Thymus (tissue), 14 donors: Measurements from ENCODE around the gene PER2. TPM values are rescaled to one million over a fixed set of nuclear protein-coding genes. Genes with fewer than 3 reads are reported as not detected.
A peak's percentile ranks its signal among the peaks of the same experiment; 100 is the strongest.
"Not testable (repeated sequence)": the region's sequence is repeated elsewhere in the genome, so short reads cannot be mapped to it uniquely, and the experiment has no call there.

Source experiments
- DNase-seq, 9 donors: peaks; one replicate each; pipeline ENCODE4 v3.0.0-alpha.2; 2013; ENCODE audit warnings: low spot score in 9 of 9, low read depth in 6 of 9, missing footprints in 1 of 9
- H3K27ac ChIP-seq, 2 donors: one replicate each; pipeline ENCODE4 v1.5.1; 2013; ENCODE audit warnings: control low read depth in 1 of 2, low read depth in 1 of 2, low read length in 1 of 2, mild to moderate bottlenecking in 1 of 2, moderate library complexity in 1 of 2
- H3K27me3 ChIP-seq, 2 donors: one replicate each; pipeline ENCODE4 v1.5.1; 2013; ENCODE audit warnings: low read length in 1 of 2; ENCODE audit not compliant: control insufficient read depth in 2 of 2, insufficient read depth in 1 of 2
- H3K36me3 ChIP-seq, 2 donors: one replicate each; pipeline ENCODE4 v1.5.1; 2013; ENCODE audit warnings: low read length in 1 of 2, mild to moderate bottlenecking in 1 of 2, moderate library complexity in 1 of 2; ENCODE audit not compliant: control insufficient read depth in 2 of 2, insufficient read depth in 2 of 2
- H3K4me1 ChIP-seq, 2 donors: one replicate each; pipeline ENCODE4 v1.5.1; 2013; ENCODE audit warnings: low read length in 2 of 2; ENCODE audit not compliant: control insufficient read depth in 2 of 2, insufficient read depth in 2 of 2
- H3K4me3 ChIP-seq, 2 donors: one replicate each; pipeline ENCODE4 v1.5.1; 2013; ENCODE audit warnings: low read length in 2 of 2, control low read depth in 1 of 2, mild to moderate bottlenecking in 1 of 2
- H3K9me3 ChIP-seq, 2 donors: one replicate each; pipeline ENCODE4 v1.5.1; 2013; ENCODE audit warnings: low read length in 1 of 2, mild to moderate bottlenecking in 1 of 2; ENCODE audit not compliant: control insufficient read depth in 2 of 2, insufficient read depth in 1 of 2
- WGBS: extraction: QIAGEN DNeasy Blood & Tissue Kit; methylation state at CpG from one replicate; pipeline ENCODE4 v1.1.7; 2013; 5-methylcytosine and 5-hydroxymethylcytosine counted together
- long read RNA-seq, 10 donors: transcript quantifications; one replicate each; lab custom pipeline, GENCODE V29; 2026
- polyA plus RNA-seq: library from polyadenylated mRNA; stranded (reverse); fragments of 200-250 nt; gene quantifications from one replicate; pipeline ENCODE4 v1.2.3, GENCODE V29; 2013
- total RNA-seq: library from RNA; stranded (reverse); fragments of 120-200 nt; gene quantifications from one replicate; pipeline ENCODE4 v1.2.4, GENCODE V29; 2013
- donor health status: healthy.

The PER2 gene, protein sequence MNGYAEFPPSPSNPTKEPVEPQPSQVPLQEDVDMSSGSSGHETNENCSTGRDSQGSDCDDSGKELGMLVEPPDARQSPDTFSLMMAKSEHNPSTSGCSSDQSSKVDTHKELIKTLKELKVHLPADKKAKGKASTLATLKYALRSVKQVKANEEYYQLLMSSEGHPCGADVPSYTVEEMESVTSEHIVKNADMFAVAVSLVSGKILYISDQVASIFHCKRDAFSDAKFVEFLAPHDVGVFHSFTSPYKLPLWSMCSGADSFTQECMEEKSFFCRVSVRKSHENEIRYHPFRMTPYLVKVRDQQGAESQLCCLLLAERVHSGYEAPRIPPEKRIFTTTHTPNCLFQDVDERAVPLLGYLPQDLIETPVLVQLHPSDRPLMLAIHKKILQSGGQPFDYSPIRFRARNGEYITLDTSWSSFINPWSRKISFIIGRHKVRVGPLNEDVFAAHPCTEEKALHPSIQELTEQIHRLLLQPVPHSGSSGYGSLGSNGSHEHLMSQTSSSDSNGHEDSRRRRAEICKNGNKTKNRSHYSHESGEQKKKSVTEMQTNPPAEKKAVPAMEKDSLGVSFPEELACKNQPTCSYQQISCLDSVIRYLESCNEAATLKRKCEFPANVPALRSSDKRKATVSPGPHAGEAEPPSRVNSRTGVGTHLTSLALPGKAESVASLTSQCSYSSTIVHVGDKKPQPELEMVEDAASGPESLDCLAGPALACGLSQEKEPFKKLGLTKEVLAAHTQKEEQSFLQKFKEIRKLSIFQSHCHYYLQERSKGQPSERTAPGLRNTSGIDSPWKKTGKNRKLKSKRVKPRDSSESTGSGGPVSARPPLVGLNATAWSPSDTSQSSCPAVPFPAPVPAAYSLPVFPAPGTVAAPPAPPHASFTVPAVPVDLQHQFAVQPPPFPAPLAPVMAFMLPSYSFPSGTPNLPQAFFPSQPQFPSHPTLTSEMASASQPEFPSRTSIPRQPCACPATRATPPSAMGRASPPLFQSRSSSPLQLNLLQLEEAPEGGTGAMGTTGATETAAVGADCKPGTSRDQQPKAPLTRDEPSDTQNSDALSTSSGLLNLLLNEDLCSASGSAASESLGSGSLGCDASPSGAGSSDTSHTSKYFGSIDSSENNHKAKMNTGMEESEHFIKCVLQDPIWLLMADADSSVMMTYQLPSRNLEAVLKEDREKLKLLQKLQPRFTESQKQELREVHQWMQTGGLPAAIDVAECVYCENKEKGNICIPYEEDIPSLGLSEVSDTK (N-terminal part only)
- total RNA-seq (3.0 TPM), polyA plus RNA-seq (5.6 TPM)
- long read RNA-seq, donor 1: 0 reads
- long read RNA-seq, donor 2: 0 reads
- long read RNA-seq, donor 3: 0 reads
- long read RNA-seq, donor 4: 0 reads
- long read RNA-seq, donor 5: 0 reads
- long read RNA-seq, donor 6: 0 reads
- long read RNA-seq, donor 7: 0 reads
- long read RNA-seq, donor 8: 0 reads
- long read RNA-seq, donor 9: 0 reads
- long read RNA-seq, donor 10: 0 reads

DNA sequence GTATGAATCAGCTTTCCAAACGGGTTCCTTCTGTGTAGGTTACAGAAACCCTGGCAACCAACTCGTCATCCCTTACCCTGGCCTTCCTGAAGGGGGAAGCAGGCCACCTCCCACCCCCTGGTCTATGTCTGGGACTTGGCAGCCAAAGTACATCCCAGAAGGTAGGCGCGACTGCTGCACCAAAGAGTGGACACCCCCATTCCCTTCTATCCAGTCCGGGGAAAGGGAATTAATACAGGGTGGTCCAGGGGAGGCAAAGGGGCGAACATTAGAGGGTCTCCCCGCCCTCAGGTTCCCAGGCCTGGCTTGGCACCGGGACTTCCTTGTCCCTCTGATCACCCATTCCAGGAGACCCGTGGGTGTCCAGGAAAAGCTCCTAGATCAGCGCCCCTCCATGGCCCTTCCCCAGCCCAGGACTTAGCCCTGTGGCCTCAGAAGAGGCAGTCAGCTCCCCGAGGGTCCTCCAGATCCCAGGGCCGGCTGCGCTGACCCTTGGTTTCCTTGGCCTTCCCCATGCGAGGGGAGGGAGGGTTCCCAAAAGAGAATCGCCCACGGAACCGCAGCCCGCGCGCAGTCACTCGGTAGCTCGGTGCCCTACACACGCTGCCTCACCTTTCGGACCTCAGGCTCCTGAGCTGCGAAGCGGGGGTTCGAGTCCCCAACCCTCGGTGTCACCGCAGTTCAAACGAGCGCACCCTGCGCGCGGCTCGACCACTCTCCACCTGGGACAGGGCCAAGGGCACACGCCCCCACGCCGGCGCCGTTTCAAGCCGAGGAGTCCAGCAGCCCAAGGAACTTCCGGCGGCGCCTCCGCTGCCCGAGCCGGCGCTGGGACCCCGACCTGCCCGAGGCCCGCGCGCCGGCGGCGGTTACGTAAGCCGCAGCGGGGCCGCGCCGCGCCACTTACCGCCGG is at the start of gene PER2:
TSS of gene PER2 (minus strand) at position 874 of the 913 bp plus-strand sequence. CDS start 10,674 bp downstream, outside the sequence.
- H3K4me1 ChIP-seq: peaks cover 10 to 28% of the 10 kb centered on the region in 2 donors
- H3K27ac ChIP-seq: peak within 1 kb of the TSS; percentile 43 to 87

DNA sequence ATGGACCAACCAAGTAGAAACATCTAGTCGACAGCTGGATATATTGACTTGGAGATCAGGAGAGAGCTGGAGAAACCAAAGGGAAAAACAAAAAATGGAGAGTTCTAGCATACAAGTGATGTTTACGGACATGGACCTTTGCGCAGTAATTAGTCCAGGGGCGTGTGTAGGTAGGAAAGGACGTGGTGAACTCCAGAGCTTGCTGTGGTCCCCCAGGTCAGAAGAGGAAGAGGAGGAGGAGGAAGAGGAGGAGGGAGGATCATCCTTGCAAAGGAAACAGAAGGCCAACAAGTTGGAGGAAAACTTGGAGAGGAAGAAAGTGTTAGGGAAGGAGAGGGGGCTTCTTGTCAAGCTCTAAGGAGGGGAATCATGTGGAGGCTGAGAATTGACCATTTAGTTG is 49.4 kb upstream of the PER2 start:
- WGBS: 96% methylated on average over 5 of the region's 5 CpGs
- no peaks in the 10 kb centered on the region for H3K36me3 ChIP-seq

More for the DNA sequence above, at the start of gene PER2:
- DNase-seq: peak in 4 of 9 donors; percentile 15 to 27 (median 23)
- 3% methylated on average over 65 of the region's 65 CpGs for WGBS
- Histone ChIP-seq H3K9me3 (no peaks in the 10 kb centered on the region), H3K27me3 (peaks cover 0 to 10% of the 10 kb centered on the region in 2 donors), H3K36me3 (no peaks in the 10 kb centered on the region), H3K4me3 (peak within 1 kb of the TSS; percentile 68 to 70)

DNA sequence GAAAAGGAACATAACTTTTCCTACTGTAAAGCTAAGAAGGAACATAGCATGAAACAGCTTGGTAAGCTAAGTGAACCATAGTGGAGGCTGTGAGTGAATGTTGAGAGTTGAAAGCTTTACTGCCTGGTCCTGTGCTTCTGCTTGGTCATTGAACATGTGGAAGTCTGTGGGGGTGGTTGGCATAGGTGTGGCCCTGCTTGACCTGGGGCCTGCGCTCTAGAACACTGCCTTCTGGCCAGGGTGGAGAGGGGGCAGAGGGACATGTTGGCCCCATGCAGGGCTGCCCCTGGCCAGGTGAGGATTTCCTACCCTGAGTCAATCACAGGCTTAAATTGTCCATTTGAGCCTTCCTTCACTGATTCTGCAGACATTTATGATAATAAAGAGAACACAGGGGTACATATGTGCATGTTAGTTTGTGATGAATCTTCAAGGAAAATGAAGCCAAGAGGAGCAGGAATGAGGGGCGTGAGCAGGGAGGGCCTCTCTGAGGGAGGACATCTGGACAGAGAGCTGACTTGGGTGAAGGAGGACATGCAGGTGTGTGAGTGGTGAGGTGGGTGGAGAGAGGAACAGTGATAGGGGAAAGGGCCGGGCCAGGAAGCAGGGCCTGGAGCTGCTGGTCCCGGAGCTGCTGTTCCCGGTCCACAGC is 48.5 kb upstream of the PER2 start:
- Histone ChIP-seq H3K4me1 (no peaks in the 10 kb centered on the region), H3K36me3 (no peaks in the 10 kb centered on the region), H3K4me3 (no peak overlapping the region), H3K27ac (no peak overlapping the region), H3K9me3 (no peaks in the 10 kb centered on the region), H3K27me3 (no peaks in the 10 kb centered on the region)
- 98% methylated on average over 5 of the region's 5 CpGs for WGBS
- no peak for DNase-seq

More for the DNA sequence above, 49.4 kb upstream of the PER2 start:
- H3K27me3 ChIP-seq: no peaks in the 10 kb centered on the region
- no peak for DNase-seq
- no peak overlapping the region for H3K27ac ChIP-seq
- H3K4me3 ChIP-seq: no peak overlapping the region
- H3K9me3 ChIP-seq: no peaks in the 10 kb centered on the region
- no peaks in the 10 kb centered on the region for H3K4me1 ChIP-seq

DNA sequence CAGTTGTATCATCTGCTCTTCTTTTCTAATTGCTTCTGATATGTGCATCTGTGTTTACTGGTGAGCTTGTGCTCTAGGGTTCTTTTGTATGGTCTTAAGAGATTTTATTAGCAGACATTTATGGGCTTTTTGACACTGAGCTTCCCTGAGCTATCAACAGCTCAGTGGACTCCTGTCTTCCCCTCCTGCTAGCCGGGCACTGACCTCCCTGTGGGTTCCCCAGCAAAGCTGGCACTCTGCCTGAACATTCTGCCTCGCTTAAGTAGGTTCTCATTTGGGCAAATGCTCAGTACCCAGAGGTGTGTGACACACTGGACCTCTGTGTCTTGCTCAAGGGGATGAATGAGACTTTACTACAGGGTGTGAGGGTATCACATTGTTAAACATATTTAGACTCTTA is 47.7 kb upstream of the PER2 start:
- Histone ChIP-seq H3K27me3 (no peaks in the 10 kb centered on the region), H3K36me3 (no peaks in the 10 kb centered on the region), H3K4me1 (no peaks in the 10 kb centered on the region), H3K9me3 (no peaks in the 10 kb centered on the region), H3K27ac (no peak overlapping the region), H3K4me3 (no peak overlapping the region)
- 92% methylated on average over 2 of the region's 2 CpGs for WGBS
- no peak for DNase-seq

DNA sequence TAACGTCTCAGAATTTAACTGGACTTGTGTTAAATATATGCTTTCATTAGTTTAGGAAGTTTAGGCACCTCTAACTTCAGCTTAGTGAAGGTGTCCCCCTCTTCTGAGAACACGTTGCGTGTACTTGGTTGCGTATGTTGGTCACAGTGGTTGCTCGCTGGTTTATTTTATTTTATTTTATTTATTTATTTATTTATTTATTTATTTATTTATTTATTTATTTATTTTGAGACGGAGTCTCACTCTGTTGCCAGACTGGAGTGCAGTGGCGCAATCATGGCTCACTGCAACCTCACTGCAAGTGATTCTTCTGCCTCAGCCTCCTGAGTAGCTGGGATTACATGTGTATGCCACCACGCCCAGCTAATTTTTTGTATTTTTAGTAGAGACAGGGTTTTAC is 47.2 kb upstream of the PER2 start:
- not testable (repeated sequence) for H3K4me1 ChIP-seq, H3K27ac ChIP-seq, DNase-seq, H3K36me3 ChIP-seq, H3K27me3 ChIP-seq, H3K9me3 ChIP-seq, H3K4me3 ChIP-seq
- 97% methylated on average over 8 of the region's 8 CpGs for WGBS

DNA sequence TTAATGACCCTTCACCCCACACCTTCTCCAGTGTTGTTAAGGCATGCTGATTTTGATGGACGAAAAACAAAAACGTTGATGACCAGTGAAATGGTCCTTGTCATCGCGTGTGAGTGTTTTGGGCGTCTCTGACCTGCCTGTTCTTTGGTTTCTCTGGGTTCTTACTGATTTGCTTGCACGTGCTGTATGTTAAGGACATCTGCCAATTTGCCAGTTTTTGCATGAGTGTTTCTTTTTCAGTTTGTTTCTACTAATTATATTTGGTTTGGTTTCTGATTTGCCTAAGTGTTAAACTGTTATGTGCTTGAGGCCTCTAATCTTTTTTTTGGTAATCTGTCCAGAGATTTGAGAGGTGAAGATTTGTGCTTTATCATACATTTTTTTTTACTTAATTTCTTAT is 46.5 kb upstream of the PER2 start:
- H3K4me1 ChIP-seq: no peaks in the 10 kb centered on the region
- H3K9me3 ChIP-seq: no peaks in the 10 kb centered on the region
- no peak overlapping the region for H3K4me3 ChIP-seq
- H3K36me3 ChIP-seq: no peaks in the 10 kb centered on the region
- 95% methylated on average over 6 of the region's 6 CpGs for WGBS
- DNase-seq: no peak
- no peak overlapping the region for H3K27ac ChIP-seq
- no peaks in the 10 kb centered on the region for H3K27me3 ChIP-seq

DNA sequence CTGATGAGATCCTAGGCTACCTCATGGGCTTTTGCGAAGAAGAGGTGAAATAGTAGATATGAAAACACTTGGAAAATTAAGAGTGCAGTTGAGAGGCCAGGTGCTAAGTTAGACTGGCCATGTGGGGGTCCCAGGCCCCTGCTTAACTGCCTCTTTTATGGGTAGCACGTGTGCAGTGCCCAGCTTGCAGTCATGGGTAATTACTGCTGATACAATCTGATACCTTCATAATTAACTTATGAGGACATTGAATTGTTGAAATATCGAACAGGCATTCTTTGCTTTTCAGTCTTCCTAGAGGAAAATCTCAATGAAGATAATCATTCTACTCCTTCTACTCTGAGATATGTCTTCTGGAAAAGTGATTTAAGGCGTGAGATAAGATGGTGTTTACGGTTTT is 43.5 kb upstream of the PER2 start:
- Histone ChIP-seq H3K4me3 (no peak overlapping the region), H3K9me3 (no peaks in the 10 kb centered on the region), H3K36me3 (no peaks in the 10 kb centered on the region), H3K27ac (no peak overlapping the region), H3K27me3 (no peaks in the 10 kb centered on the region), H3K4me1 (no peaks in the 10 kb centered on the region)
- WGBS: 95% methylated on average over 5 of the region's 5 CpGs
- DNase-seq: no peak
